ENCODE data around the gene PTPN18. TPM values are rescaled to one million over a fixed set of nuclear protein-coding genes. Genes with fewer than 3 reads are reported as not detected.

Gene PTPN18
- 10 to 100 TPM; 16.4 to 19.6 TPM for total RNA-seq
- polyA plus RNA-seq (2013, experiment 1 of 2) = 15.1 TPM
- 13.8 TPM for polyA plus RNA-seq (2013, experiment 2 of 2)
- long read RNA-seq, experiment 1, partial matches to known transcripts = 3 of 6 reads
- long read RNA-seq, experiment 1, other reads (novel, unspliced or antisense) = 1 of 6 reads
- long read RNA-seq, experiment 2, partial matches to known transcripts = 5 of 19 reads
- long read RNA-seq, experiment 2, other reads (novel, unspliced or antisense) = 7 of 19 reads
- long read RNA-seq, experiment 3, transcript PTPN18-207 (2 exons, 1,717 nt) = major isoform, 10 of 20 reads
- long read RNA-seq, experiment 3, partial matches to known transcripts = 0 of 20 reads
- long read RNA-seq, experiment 3, other reads (novel, unspliced or antisense) = 10 of 20 reads
- long read RNA-seq, experiment 4, partial matches to known transcripts = 0 of 4 reads
- long read RNA-seq, experiment 4, other reads (novel, unspliced or antisense) = 4 of 4 reads

- 1% methylated on average over 52 to 107 of the region's 107 CpGs for WGBS, 2 experiments (ENCODE audit: insufficient coverage in 1 of 2, insufficient read length in 1 of 2)
- H3K4me3 Mint-ChIP-seq = peak within 1 kb of the TSS; percentile 57
- Histone ChIP-seq H3K27ac (ENCODE audit: low read depth, low read length) (no peak within 1 kb of the TSS), H3K9me3 (ENCODE audit: control insufficient read depth, low read length) (no peaks in the 10 kb centered on the region), H3K4me1 (ENCODE audit: control insufficient read depth, insufficient read depth, low read length) (peaks cover 3% of the 10 kb centered on the region), H3K27me3 (ENCODE audit: control insufficient read depth, insufficient read depth, low read length, poor library complexity, severe bottlenecking) (peaks cover 24% of the 10 kb centered on the region), H3K36me3 (ENCODE audit: control insufficient read depth, insufficient read depth, low read length) (no peaks in the 10 kb centered on the region), H3K4me3 (ENCODE audit: low read length) (peak within 1 kb of the TSS; percentile 73), H3K9ac (ENCODE audit: extremely low read depth, low read length, poor library complexity, severe bottlenecking) (no peak within 1 kb of the TSS)
- peaks cover 11% of the 10 kb centered on the region for H3K9me3 Mint-ChIP-seq
- H3K27me3 Mint-ChIP-seq (ENCODE audit: insufficient read depth) = peaks cover 30% of the 10 kb centered on the region
- H3K27ac Mint-ChIP-seq = no peak within 1 kb of the TSS
- H3K36me3 Mint-ChIP-seq (ENCODE audit: low read depth) = peaks cover 2% of the 10 kb centered on the region
- peak; percentile 69 for TF ChIP-seq CTCF (conservative IDR thresholded peaks at IDR 0.05)
- peaks cover 6% of the 10 kb centered on the region for H3K4me1 Mint-ChIP-seq
- DNase-seq = peak; percentile 91
Observed at GRCh38 chr2:130355578-130356431, at the start of gene PTPN18. PTPN18 (plus strand) TSS chr2:130356056; CDS start chr2:130356108, 52 bp downstream.

- no peak overlapping the region for H3K4me3 Mint-ChIP-seq
- WGBS, 2 experiments (ENCODE audit: insufficient coverage in 1 of 2, insufficient read length in 1 of 2) = 86 to 92% methylated on average over 2 to 4 of the region's 4 CpGs
- no peaks in the 10 kb centered on the region for H3K36me3 Mint-ChIP-seq (ENCODE audit: low read depth)
- no peak overlapping the region for H3K9ac ChIP-seq (ENCODE audit: extremely low read depth, low read length, poor library complexity, severe bottlenecking)
- H3K27me3 Mint-ChIP-seq (ENCODE audit: insufficient read depth) = peaks cover 6% of the 10 kb centered on the region
- H3K4me1 Mint-ChIP-seq = no peaks in the 10 kb centered on the region
- no peaks in the 10 kb centered on the region for H3K9me3 Mint-ChIP-seq
- H3K9me3 ChIP-seq (ENCODE audit: control insufficient read depth, low read length) = no peaks in the 10 kb centered on the region
- H3K27me3 ChIP-seq (ENCODE audit: control insufficient read depth, insufficient read depth, low read length, poor library complexity, severe bottlenecking) = peaks cover 39% of the 10 kb centered on the region
- H3K27ac ChIP-seq (ENCODE audit: low read depth, low read length) = no peak overlapping the region
- no peaks in the 10 kb centered on the region for H3K4me1 ChIP-seq (ENCODE audit: control insufficient read depth, insufficient read depth, low read length)
- no peak overlapping the region for H3K4me3 ChIP-seq (ENCODE audit: low read length)
- no peak overlapping the region for H3K27ac Mint-ChIP-seq
- no peak for DNase-seq
- no peak for TF ChIP-seq CTCF (conservative IDR thresholded peaks at IDR 0.05)
- no peaks in the 10 kb centered on the region for H3K36me3 ChIP-seq (ENCODE audit: control insufficient read depth, insufficient read depth, low read length)
Observed at GRCh38 chr2:130307850-130308249, 48.0 kb upstream of the PTPN18 start.

GRCh38 chr2:130310881-130311280 lies 45.0 kb upstream of the PTPN18 start:
- no peak overlapping the region for H3K27ac Mint-ChIP-seq

More at GRCh38 chr2:130310881-130311280, 45.0 kb upstream of the PTPN18 start:
- no peak overlapping the region for H3K27ac ChIP-seq (ENCODE audit: low read depth, low read length)
- H3K27me3 ChIP-seq (ENCODE audit: control insufficient read depth, insufficient read depth, low read length, poor library complexity, severe bottlenecking) = peaks cover 35% of the 10 kb centered on the region
- no peaks in the 10 kb centered on the region for H3K4me1 ChIP-seq (ENCODE audit: control insufficient read depth, insufficient read depth, low read length)
- no peak overlapping the region for H3K4me3 ChIP-seq (ENCODE audit: low read length)
- Mint-ChIP-seq H3K4me3 (no peak overlapping the region), H3K36me3 (ENCODE audit: low read depth) (no peaks in the 10 kb centered on the region), H3K27me3 (ENCODE audit: insufficient read depth) (peaks cover 15% of the 10 kb centered on the region), H3K4me1 (no peaks in the 10 kb centered on the region), H3K9me3 (no peaks in the 10 kb centered on the region)
- H3K9me3 ChIP-seq (ENCODE audit: control insufficient read depth, low read length) = no peaks in the 10 kb centered on the region
- H3K9ac ChIP-seq (ENCODE audit: extremely low read depth, low read length, poor library complexity, severe bottlenecking) = no peak overlapping the region
- no peak for DNase-seq
- no peak for TF ChIP-seq CTCF (conservative IDR thresholded peaks at IDR 0.05)
- H3K36me3 ChIP-seq (ENCODE audit: control insufficient read depth, insufficient read depth, low read length) = no peaks in the 10 kb centered on the region

All from endodermal cell (in vitro differentiated cells).